ENCODE measurements around the gene PAPOLG.

GRCh38 chr2:60779426-60779825, 23.4 kb downstream of the PAPOLG start:
- TF ChIP-seq PHB2 (IDR thresholded peaks at IDR 0.05; ENCODE audit: low read depth): no peak
- TF ChIP-seq NFIC (IDR thresholded peaks at IDR 0.05): no peak
- TF ChIP-seq EZH2 (IDR thresholded peaks at IDR 0.05; ENCODE audit: borderline replicate concordance, low read depth, low read length): no peak
- TF ChIP-seq ATF4 (CRISPR knock-in tag; IDR thresholded peaks at IDR 0.05): no peak
- TF ChIP-seq TARDBP (IDR thresholded peaks at IDR 0.05): no peak
- TF ChIP-seq SMC3 (conservative IDR thresholded peaks at IDR 0.05; ENCODE audit: insufficient read depth, low read depth, low read length): no peak
- TF ChIP-seq GATA2 (CRISPR knock-in tag; IDR thresholded peaks at IDR 0.05): no peak
